IMR-90 (cell line): ENCODE data around the gene PSPN. TPM values are rescaled to one million over a fixed set of nuclear protein-coding genes. Genes with fewer than 3 reads are reported as not detected.

Experiments
- ATAC-seq: fragments of 200-7000 bp; cut with Tn5 transposase; 2 replicates; pipeline ENCODE4 v1.9.1; 2020; ENCODE audit warnings: low read depth, mild to moderate bottlenecking, moderate library complexity
- BruUV-seq: library from RNA; stranded (reverse); fragments of 400-500 nt; replicated peaks from 2 replicates; lab custom pipeline; 2021; lab: Mats Ljungman, UMichigan
- CTCF ChIA-PET: fragments of 300-600 bp; formaldehyde crosslinking; extraction: SDS; loops from one replicate; lab custom pipeline; 2021; ENCODE audit warnings: antibody characterized with exemption; lab: Yijun Ruan, JAX
- POLR2A ChIA-PET: fragments of 300-600 bp; sonication (Branson Sonifier 250); formaldehyde crosslinking; loops from one replicate; lab custom pipeline; 2022; ENCODE audit warnings: antibody characterized with exemption; ENCODE audit not compliant: unreplicated experiment; lab: Charles Lee
- DNase-seq: peaks from one replicate; pipeline ENCODE4 v3.0.0; 2013
- H2AFZ ChIP-seq: replicated peaks from 2 replicates; pipeline ENCODE3; 2013; ENCODE audit warnings: low read length, mild to moderate bottlenecking; ENCODE audit not compliant: poor library complexity
- H2AK5ac ChIP-seq: 2 replicates; pipeline ENCODE4 v1.6.1; 2013; ENCODE audit warnings: low read depth, low read length, inconsistent platforms
- H2AK9ac ChIP-seq: replicated peaks from 2 replicates; pipeline ENCODE3; 2013; ENCODE audit warnings: mild to moderate bottlenecking, low read depth, low read length, moderate library complexity; ENCODE audit not compliant: poor library complexity
- H2BK120ac ChIP-seq: 2 replicates; pipeline ENCODE4 v1.6.1; 2013; ENCODE audit warnings: low read depth, low read length, inconsistent platforms
- H2BK15ac ChIP-seq: 3 replicates; pipeline ENCODE4 v1.6.1; 2013; ENCODE audit warnings: low read depth, low read length, inconsistent platforms
- H2BK20ac ChIP-seq: 2 replicates; pipeline ENCODE4 v1.6.1; 2013; ENCODE audit warnings: low read depth, mild to moderate bottlenecking, inconsistent platforms, low read length, moderate library complexity
- H2BK5ac ChIP-seq: 2 replicates; pipeline ENCODE4 v1.6.1; 2013; ENCODE audit warnings: mild to moderate bottlenecking, low read depth, low read length, inconsistent platforms; ENCODE audit not compliant: poor library complexity, severe bottlenecking
- H3K14ac ChIP-seq: replicated peaks from 2 replicates; pipeline ENCODE4 v1.6.1; 2013; ENCODE audit warnings: low read depth, low read length, inconsistent platforms
- H3K18ac ChIP-seq: 2 replicates; pipeline ENCODE4 v1.6.1; 2013; ENCODE audit warnings: low read depth, low read length, control low read depth
- H3K23ac ChIP-seq: 2 replicates; pipeline ENCODE4 v1.6.1; 2013; ENCODE audit warnings: low read depth, low read length, inconsistent platforms
- H3K27ac ChIP-seq: 2 replicates; pipeline ENCODE4 v1.5.1; 2013; ENCODE audit warnings: mild to moderate bottlenecking, control low read depth, low read length; ENCODE audit not compliant: insufficient read depth
- H3K27me3 ChIP-seq: 2 replicates; pipeline ENCODE4 v1.6.1; 2013; ENCODE audit warnings: low read length; ENCODE audit not compliant: control insufficient read depth, insufficient read depth
- H3K36me3 ChIP-seq: 2 replicates; pipeline ENCODE4 v1.6.1; 2013; ENCODE audit warnings: low read length, mixed read lengths; ENCODE audit not compliant: control insufficient read depth, insufficient read depth
- H3K4ac ChIP-seq: 2 replicates; pipeline ENCODE4 v1.6.1; 2013; ENCODE audit warnings: low read depth, low read length, inconsistent platforms
- H3K4me1 ChIP-seq: 2 replicates; pipeline ENCODE4 v1.6.1; 2013; ENCODE audit warnings: low read length, mixed read lengths; ENCODE audit not compliant: control insufficient read depth, insufficient read depth
- H3K4me2 ChIP-seq: 2 replicates; pipeline ENCODE4 v1.6.1; 2013; ENCODE audit warnings: low read depth, mild to moderate bottlenecking, control low read depth, low read length, moderate library complexity
- H3K4me3 ChIP-seq: 2 replicates; pipeline ENCODE4 v1.5.1; 2013; ENCODE audit warnings: low read depth, mild to moderate bottlenecking, control low read depth, low read length, moderate library complexity; ENCODE audit not compliant: insufficient read depth
- H3K56ac ChIP-seq: 2 replicates; pipeline ENCODE4 v1.6.1; 2013; ENCODE audit warnings: low read length, inconsistent platforms; ENCODE audit not compliant: insufficient read depth; ENCODE audit errors: extremely low read depth
- H3K79me1 ChIP-seq, 2 experiments: 2 replicates each; pipeline ENCODE4 v1.6.1; 2013; ENCODE audit warnings: low read length in 2 of 2, inconsistent platforms in 1 of 2, low read depth in 1 of 2
- H3K9ac ChIP-seq: 2 replicates; pipeline ENCODE4 v1.6.1; 2013; ENCODE audit warnings: low read depth, low read length, control low read depth
- H3K9me1 ChIP-seq: 2 replicates; pipeline ENCODE4 v1.6.1; 2013; ENCODE audit warnings: low read length, inconsistent platforms; ENCODE audit not compliant: insufficient read depth
- H3K9me3 ChIP-seq: 2 replicates; pipeline ENCODE4 v1.6.1; 2013; ENCODE audit warnings: low read length; ENCODE audit not compliant: control insufficient read depth, insufficient read depth
- H4K20me1 ChIP-seq: 2 replicates; pipeline ENCODE4 v1.6.1; 2013; ENCODE audit warnings: low read length, inconsistent platforms; ENCODE audit not compliant: insufficient read depth
- H4K5ac ChIP-seq: 2 replicates; pipeline ENCODE4 v1.6.1; 2013; ENCODE audit warnings: mild to moderate bottlenecking, low read depth, low read length, control low read depth
- H4K8ac ChIP-seq, 2 experiments: 2 replicates each; pipeline ENCODE4 v1.6.1; 2013; ENCODE audit warnings: low read depth in 2 of 2, low read length in 2 of 2, control low read depth in 1 of 2, inconsistent platforms in 1 of 2
- H4K91ac ChIP-seq: 2 replicates; pipeline ENCODE4 v1.6.1; 2013; ENCODE audit warnings: low read depth, low read length, inconsistent platforms; ENCODE audit not compliant: insufficient read depth
- BHLHE40 ChIP-seq: fragments of 150-350 bp; IDR thresholded peaks from 2 replicates; pipeline ENCODE4 v1.6.1; 2016; ENCODE audit warnings: mild to moderate bottlenecking, low read depth, low read length
- CEBPB ChIP-seq: IDR thresholded peaks from 2 replicates; pipeline ENCODE4 v1.6.1; 2012; ENCODE audit warnings: low read depth, low read length, improper control_type of control experiment
- CHD1 ChIP-seq: IDR thresholded peaks from 2 replicates; pipeline ENCODE4 v1.6.1; 2012; ENCODE audit warnings: low read depth, low read length, improper control_type of control experiment
- CTCF ChIP-seq: conservative IDR thresholded peaks from 2 replicates; pipeline ENCODE4 v1.5.1; 2012; ENCODE audit warnings: mild to moderate bottlenecking, low read depth, low read length, improper control_type of control experiment
- ELK1 ChIP-seq: fragments of 150-350 bp; IDR thresholded peaks from 2 replicates; pipeline ENCODE4 v1.6.1; 2016; ENCODE audit warnings: low read depth, mild to moderate bottlenecking, low read length, moderate library complexity, borderline replicate concordance
- FOS ChIP-seq: fragments of 150-350 bp; IDR thresholded peaks from 2 replicates; pipeline ENCODE4 v1.6.1; 2016; ENCODE audit warnings: low read depth, low read length
- MAFK ChIP-seq: IDR thresholded peaks from 2 replicates; pipeline ENCODE4 v1.6.1; 2012; ENCODE audit warnings: low read depth, low read length, improper control_type of control experiment
- MAZ ChIP-seq: IDR thresholded peaks from 2 replicates; pipeline ENCODE4 v1.6.1; 2012; ENCODE audit warnings: low read depth, mild to moderate bottlenecking, low read length, improper control_type of control experiment, moderate library complexity, borderline replicate concordance
- MXI1 ChIP-seq: IDR thresholded peaks from 2 replicates; pipeline ENCODE4 v1.6.1; 2012; ENCODE audit warnings: low read depth, mild to moderate bottlenecking, low read length, moderate library complexity, borderline replicate concordance
- NFE2L2 ChIP-seq: fragments of 150-350 bp; IDR thresholded peaks from 2 replicates; pipeline ENCODE4 v1.6.1; 2016; ENCODE audit warnings: low read depth, mild to moderate bottlenecking, low read length
- POLR2A ChIP-seq: IDR thresholded peaks from 2 replicates; pipeline ENCODE4 v1.6.1; 2012; ENCODE audit warnings: mild to moderate bottlenecking, low read depth, low read length
- RAD21 ChIP-seq: IDR thresholded peaks from 2 replicates; pipeline ENCODE4 v1.6.1; 2012; ENCODE audit warnings: low read length, improper control_type of control experiment
- RCOR1 ChIP-seq: IDR thresholded peaks from 2 replicates; pipeline ENCODE4 v1.6.1; 2012; ENCODE audit warnings: mild to moderate bottlenecking, low read length, improper control_type of control experiment; ENCODE audit not compliant: insufficient replicate concordance
- RFX5 ChIP-seq: IDR thresholded peaks from 2 replicates; pipeline ENCODE4 v1.8.0; 2012; ENCODE audit warnings: low read depth, mild to moderate bottlenecking, low read length, moderate library complexity
- SMC3 ChIP-seq: fragments of 150-350 bp; IDR thresholded peaks from 2 replicates; pipeline ENCODE4 v1.6.1; 2016; ENCODE audit warnings: low read depth, mild to moderate bottlenecking, antibody characterized with exemption, low read length, moderate library complexity
- USF2 ChIP-seq: fragments of 150-350 bp; IDR thresholded peaks from 2 replicates; pipeline ENCODE4 v1.6.1; 2017; ENCODE audit warnings: mild to moderate bottlenecking, antibody characterized with exemption, low read length, low read depth
- whole genome bisulfite sequencing, 2 experiments: methylation state at CpG; one replicate each; pipeline versions ENCODE4 v1.1.5 to v1.1.7; 2013; ENCODE audit warnings: missing lambda C conversion rate in 2 of 2; ENCODE audit not compliant: insufficient read length in 1 of 2; ENCODE audit errors: extremely low coverage in 2 of 2; 5-methylcytosine and 5-hydroxymethylcytosine counted together
- dilution Hi-C: fragments of 300-500 bp; cut with HindIII; formaldehyde crosslinking; loops from one replicate; pipeline ENCODE4 v1.14.3; 2018; ENCODE audit warnings: low sequenced_read_pairs; ENCODE audit not compliant: unreplicated experiment
- in situ Hi-C: fragments of 300-500 bp; cut with MboI; formaldehyde crosslinking; loops from 3 replicates; pipeline ENCODE4 v1.14.3; 2019; ENCODE audit warnings: low sequenced_read_pairs, inconsistent platforms, mixed read lengths
- intact Hi-C: fragments of 100-400 bp; cut with micrococcal nuclease; formaldehyde crosslinking; loops from 2 replicates; pipeline ENCODE4 v1.10.0; 2022
- polyA plus RNA-seq, 3 experiments: library from polyadenylated mRNA; depleted of rRNA; stranded (reverse); fragments of >200 nt; gene quantifications; 2 replicates each; pipeline ENCODE4 v1.2.3, GENCODE V29; 2012; ENCODE audit warnings: low replicate concordance in 1 of 3
- total RNA-seq: library from RNA; depleted of rRNA; stranded (reverse); fragments of >200 nt; gene quantifications from 2 replicates; pipeline ENCODE4 v1.2.3, GENCODE V29; 2012

The PSPN gene
- total and polyA plus RNA-seq, 2 of the 4 experiments (the other 2 are of a cell fraction) = 0.34 to 0.54 TPM

GRCh38 chr19:6379744-6380143, 4.0 kb upstream of the PSPN start:
- H3K27me3 ChIP-seq = no peaks in the 10 kb centered on the region
- no peak overlapping the region for H3K4me3 ChIP-seq
- no peak overlapping the region for H2BK5ac ChIP-seq
- H3K18ac ChIP-seq = no peak overlapping the region
- ATAC-seq (no peak), DNase-seq (no peak)
- intact Hi-C loops = no loop called here
- no peak overlapping the region for H2AFZ ChIP-seq
- peaks cover 5% of the 10 kb centered on the region for H3K4me1 ChIP-seq
- no TSS peak for BruUV-seq
- in situ Hi-C loops = no loop called here
- 100% methylated on average over 1 of the region's 3 CpGs; no CpG with 5 or more reads in 1 of the 2 experiments for WGBS, 2 experiments
- H2BK120ac ChIP-seq = no peak overlapping the region
- no peak overlapping the region for H3K56ac ChIP-seq
- H2AK9ac ChIP-seq = no peak overlapping the region
- H3K27ac ChIP-seq = no peak overlapping the region
- no peak overlapping the region for H3K9ac ChIP-seq
- H3K79me1 ChIP-seq = peaks cover 0 to 3% of the 10 kb centered on the region in 2 experiments; a peak in 2 of 4 replicates
- peaks cover 46% of the 10 kb centered on the region for H3K36me3 ChIP-seq
- H2BK15ac ChIP-seq = no peak overlapping the region
- TF ChIP-seq RFX5 (no peak), MAFK (no peak), POLR2A (no peak), SMC3 (no peak), USF2 (no peak), CHD1 (no peak), RAD21 (no peak), CEBPB (no peak), MXI1 (no peak), ELK1 (no peak), CTCF (no peak), RCOR1 (no peak), FOS (no peak), BHLHE40 (no peak), MAZ (no peak), NFE2L2 (no peak)
- dilution Hi-C loops = no loop called here
- H3K9me1 ChIP-seq = no peaks in the 10 kb centered on the region
- ChIA-PET POLR2A (no interaction called here), CTCF (no interaction called here)
- H3K4ac ChIP-seq = no peak overlapping the region
- H3K9me3 ChIP-seq = peaks cover 7% of the 10 kb centered on the region; the same call in 1 of the 2 replicates
- H2BK20ac ChIP-seq = no peak overlapping the region
- H4K91ac ChIP-seq = no peak overlapping the region
- H4K20me1 ChIP-seq = no peaks in the 10 kb centered on the region
- no peak overlapping the region for H3K14ac ChIP-seq
- H3K4me2 ChIP-seq = no peak overlapping the region
- H4K8ac ChIP-seq = no peak overlapping the region
- no peak overlapping the region for H4K5ac ChIP-seq
- no peak overlapping the region for H2AK5ac ChIP-seq
- no peak overlapping the region for H3K23ac ChIP-seq
